Measurements from ENCODE around the gene FSHR.

FSHR gene

DNA sequence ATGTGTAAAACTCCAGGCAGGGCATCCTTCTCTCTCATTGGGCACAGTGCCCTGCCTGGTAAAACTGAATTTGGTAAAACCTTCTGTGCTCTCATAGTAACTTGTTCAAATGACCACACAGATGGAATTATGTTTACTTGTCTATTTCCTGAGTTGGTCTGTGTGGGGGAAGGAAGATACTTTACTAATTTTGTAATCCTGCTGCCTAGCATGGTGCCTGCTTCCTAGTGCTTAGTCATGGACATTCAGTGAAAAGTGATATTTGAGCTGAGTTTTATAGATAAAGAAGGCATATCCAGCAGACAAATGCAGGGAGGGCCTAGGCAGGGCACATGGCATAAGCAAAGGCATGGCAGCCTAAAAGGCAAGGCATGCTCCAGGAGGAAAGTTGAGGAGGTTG is 199.4 kb downstream of the FSHR start:
- TF ChIP-seq, protein P1, sequence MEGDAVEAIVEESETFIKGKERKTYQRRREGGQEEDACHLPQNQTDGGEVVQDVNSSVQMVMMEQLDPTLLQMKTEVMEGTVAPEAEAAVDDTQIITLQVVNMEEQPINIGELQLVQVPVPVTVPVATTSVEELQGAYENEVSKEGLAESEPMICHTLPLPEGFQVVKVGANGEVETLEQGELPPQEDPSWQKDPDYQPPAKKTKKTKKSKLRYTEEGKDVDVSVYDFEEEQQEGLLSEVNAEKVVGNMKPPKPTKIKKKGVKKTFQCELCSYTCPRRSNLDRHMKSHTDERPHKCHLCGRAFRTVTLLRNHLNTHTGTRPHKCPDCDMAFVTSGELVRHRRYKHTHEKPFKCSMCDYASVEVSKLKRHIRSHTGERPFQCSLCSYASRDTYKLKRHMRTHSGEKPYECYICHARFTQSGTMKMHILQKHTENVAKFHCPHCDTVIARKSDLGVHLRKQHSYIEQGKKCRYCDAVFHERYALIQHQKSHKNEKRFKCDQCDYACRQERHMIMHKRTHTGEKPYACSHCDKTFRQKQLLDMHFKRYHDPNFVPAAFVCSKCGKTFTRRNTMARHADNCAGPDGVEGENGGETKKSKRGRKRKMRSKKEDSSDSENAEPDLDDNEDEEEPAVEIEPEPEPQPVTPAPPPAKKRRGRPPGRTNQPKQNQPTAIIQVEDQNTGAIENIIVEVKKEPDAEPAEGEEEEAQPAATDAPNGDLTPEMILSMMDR (IDR thresholded peaks at IDR 0.05; ENCODE audit: insufficient read depth, low read length), result no peak
- TF ChIP-seq, protein P2, sequence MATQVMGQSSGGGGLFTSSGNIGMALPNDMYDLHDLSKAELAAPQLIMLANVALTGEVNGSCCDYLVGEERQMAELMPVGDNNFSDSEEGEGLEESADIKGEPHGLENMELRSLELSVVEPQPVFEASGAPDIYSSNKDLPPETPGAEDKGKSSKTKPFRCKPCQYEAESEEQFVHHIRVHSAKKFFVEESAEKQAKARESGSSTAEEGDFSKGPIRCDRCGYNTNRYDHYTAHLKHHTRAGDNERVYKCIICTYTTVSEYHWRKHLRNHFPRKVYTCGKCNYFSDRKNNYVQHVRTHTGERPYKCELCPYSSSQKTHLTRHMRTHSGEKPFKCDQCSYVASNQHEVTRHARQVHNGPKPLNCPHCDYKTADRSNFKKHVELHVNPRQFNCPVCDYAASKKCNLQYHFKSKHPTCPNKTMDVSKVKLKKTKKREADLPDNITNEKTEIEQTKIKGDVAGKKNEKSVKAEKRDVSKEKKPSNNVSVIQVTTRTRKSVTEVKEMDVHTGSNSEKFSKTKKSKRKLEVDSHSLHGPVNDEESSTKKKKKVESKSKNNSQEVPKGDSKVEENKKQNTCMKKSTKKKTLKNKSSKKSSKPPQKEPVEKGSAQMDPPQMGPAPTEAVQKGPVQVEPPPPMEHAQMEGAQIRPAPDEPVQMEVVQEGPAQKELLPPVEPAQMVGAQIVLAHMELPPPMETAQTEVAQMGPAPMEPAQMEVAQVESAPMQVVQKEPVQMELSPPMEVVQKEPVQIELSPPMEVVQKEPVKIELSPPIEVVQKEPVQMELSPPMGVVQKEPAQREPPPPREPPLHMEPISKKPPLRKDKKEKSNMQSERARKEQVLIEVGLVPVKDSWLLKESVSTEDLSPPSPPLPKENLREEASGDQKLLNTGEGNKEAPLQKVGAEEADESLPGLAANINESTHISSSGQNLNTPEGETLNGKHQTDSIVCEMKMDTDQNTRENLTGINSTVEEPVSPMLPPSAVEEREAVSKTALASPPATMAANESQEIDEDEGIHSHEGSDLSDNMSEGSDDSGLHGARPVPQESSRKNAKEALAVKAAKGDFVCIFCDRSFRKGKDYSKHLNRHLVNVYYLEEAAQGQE (IDR thresholded peaks at IDR 0.05; ENCODE audit: insufficient replicate concordance, low read depth), result no peak
- no peak for TF ChIP-seq SPI1 (IDR thresholded peaks at IDR 0.05; ENCODE audit: borderline replicate concordance, low read depth)
- no peak for TF ChIP-seq GABPA (IDR thresholded peaks at IDR 0.05; ENCODE audit: low read depth)
- no peaks in the 10 kb centered on the region for H3K27me3 ChIP-seq (ENCODE audit: insufficient read depth, poor library complexity, severe bottlenecking)
- no peak overlapping the region for H3K27ac ChIP-seq (replicated peaks)
- H3K4me3 ChIP-seq (replicated peaks; ENCODE audit: insufficient read depth, low read length), result no peak overlapping the region
- DNase-seq (ENCODE audit: low read depth in 1 of 2, low spot score in 1 of 2), result no peak

DNA sequence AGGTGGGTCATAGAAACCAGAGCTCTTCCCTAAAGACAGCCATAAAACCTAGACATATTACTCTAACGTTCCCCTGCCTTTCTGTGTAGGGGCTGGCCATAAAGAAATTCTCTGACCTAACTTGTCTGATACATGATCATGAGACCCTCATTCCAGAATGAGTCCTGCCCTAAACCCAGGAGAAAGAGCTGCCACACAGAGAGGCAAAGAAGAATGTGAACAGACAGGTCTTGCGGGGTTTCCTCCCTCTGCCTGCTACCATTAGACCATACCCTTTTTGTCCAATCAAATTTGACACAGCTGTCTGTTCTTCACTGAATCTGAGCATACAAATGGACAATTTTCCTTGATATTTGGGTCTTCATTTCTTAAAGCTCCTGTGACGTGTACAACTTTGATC is 200.0 kb downstream of the FSHR start:
- DNase-seq (ENCODE audit: low read depth in 1 of 2, low spot score in 1 of 2), result no peak
- H3K4me3 ChIP-seq (replicated peaks; ENCODE audit: insufficient read depth, low read length), result no peak overlapping the region
- no peak overlapping the region for H3K27ac ChIP-seq (replicated peaks)
- H3K27me3 ChIP-seq (ENCODE audit: insufficient read depth, poor library complexity, severe bottlenecking), result no peaks in the 10 kb centered on the region
- TF ChIP-seq, protein P2 (IDR thresholded peaks at IDR 0.05; ENCODE audit: insufficient replicate concordance, low read depth), result no peak
- TF ChIP-seq POLR2AphosphoS5 (IDR thresholded peaks at IDR 0.05; ENCODE audit: low read depth) (no peak), SPI1 (IDR thresholded peaks at IDR 0.05; ENCODE audit: borderline replicate concordance, low read depth) (no peak), GABPA (IDR thresholded peaks at IDR 0.05; ENCODE audit: low read depth) (no peak)
- TF ChIP-seq, protein P1 (IDR thresholded peaks at IDR 0.05; ENCODE audit: insufficient read depth, low read length), result no peak

DNA sequence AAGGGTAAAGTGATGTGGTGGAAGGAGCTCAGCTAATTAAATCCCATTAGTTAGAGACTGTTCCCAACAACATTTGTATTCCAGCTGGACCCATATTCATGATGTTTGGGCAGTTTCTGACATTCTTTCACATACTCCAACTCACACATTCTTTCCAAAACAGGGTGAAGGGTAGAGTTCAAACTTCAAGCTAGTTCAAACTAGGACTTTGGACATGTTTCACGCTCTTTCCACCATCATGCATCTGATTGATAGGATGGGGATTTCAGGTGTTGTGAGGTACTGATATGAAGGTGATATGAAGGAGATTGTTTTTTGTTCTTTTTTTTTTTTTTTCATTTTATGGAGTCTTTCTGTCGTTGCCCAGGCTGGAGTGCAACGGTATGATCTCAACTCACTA is 201.7 kb downstream of the FSHR start:
- TF ChIP-seq, protein P2 (IDR thresholded peaks at IDR 0.05; ENCODE audit: insufficient replicate concordance, low read depth), result no peak
- TF ChIP-seq SPI1 (IDR thresholded peaks at IDR 0.05; ENCODE audit: borderline replicate concordance, low read depth), result no peak
- TF ChIP-seq, protein P1 (IDR thresholded peaks at IDR 0.05; ENCODE audit: insufficient read depth, low read length), result no peak
- no peak for TF ChIP-seq POLR2AphosphoS5 (IDR thresholded peaks at IDR 0.05; ENCODE audit: low read depth)
- TF ChIP-seq GABPA (IDR thresholded peaks at IDR 0.05; ENCODE audit: low read depth), result no peak
- no peaks in the 10 kb centered on the region for H3K27me3 ChIP-seq (ENCODE audit: insufficient read depth, poor library complexity, severe bottlenecking)
- no peak for DNase-seq (ENCODE audit: low read depth in 1 of 2, low spot score in 1 of 2)
- H3K4me3 ChIP-seq (replicated peaks; ENCODE audit: insufficient read depth, low read length), result no peak overlapping the region
- no peak overlapping the region for H3K27ac ChIP-seq (replicated peaks)

Measured in HL-60 (cell line).